ENCODE results near the gene ZNF792.
"Not testable (repeated sequence)": the region's sequence is repeated elsewhere in the genome, so short reads cannot be mapped to it uniquely, and the experiment has no call there.

The ZNF792 gene

GRCh38 chr19:34970185-34970780 lies 6.3 kb upstream of the ZNF792 start:
- not testable (repeated sequence) for DNase-seq

DNA sequence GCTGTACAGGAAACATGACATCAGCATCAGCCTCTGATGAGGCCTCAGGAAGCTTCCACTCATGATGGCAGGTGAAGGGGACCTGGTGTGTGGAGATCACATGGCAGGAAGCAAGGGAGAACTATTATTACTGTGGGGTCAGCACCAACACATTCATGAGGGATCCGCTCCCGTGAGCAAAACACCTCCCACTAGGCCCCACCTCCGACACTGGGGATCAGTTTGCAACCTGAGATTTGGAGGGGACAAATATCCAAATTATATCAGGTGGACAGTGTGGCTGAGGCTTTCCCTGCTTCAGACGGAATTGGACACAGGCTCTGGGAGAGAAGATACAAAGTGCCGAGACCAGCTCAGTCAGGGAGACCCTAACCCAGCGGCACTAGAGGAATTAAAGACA lies 5.7 kb upstream of the ZNF792 start:
- DNase-seq: no peak

- DNase-seq: no peak
Observed at GRCh38 chr19:34967551-34967950, 3.5 kb upstream of the ZNF792 start.

GRCh38 chr19:34965505-34965904 lies 1.5 kb upstream of the ZNF792 start:
- DNase-seq: not testable (repeated sequence)

GRCh38 chr19:34964598-34964997 lies 569 bp upstream of the ZNF792 start:
- no peak for DNase-seq

DNA sequence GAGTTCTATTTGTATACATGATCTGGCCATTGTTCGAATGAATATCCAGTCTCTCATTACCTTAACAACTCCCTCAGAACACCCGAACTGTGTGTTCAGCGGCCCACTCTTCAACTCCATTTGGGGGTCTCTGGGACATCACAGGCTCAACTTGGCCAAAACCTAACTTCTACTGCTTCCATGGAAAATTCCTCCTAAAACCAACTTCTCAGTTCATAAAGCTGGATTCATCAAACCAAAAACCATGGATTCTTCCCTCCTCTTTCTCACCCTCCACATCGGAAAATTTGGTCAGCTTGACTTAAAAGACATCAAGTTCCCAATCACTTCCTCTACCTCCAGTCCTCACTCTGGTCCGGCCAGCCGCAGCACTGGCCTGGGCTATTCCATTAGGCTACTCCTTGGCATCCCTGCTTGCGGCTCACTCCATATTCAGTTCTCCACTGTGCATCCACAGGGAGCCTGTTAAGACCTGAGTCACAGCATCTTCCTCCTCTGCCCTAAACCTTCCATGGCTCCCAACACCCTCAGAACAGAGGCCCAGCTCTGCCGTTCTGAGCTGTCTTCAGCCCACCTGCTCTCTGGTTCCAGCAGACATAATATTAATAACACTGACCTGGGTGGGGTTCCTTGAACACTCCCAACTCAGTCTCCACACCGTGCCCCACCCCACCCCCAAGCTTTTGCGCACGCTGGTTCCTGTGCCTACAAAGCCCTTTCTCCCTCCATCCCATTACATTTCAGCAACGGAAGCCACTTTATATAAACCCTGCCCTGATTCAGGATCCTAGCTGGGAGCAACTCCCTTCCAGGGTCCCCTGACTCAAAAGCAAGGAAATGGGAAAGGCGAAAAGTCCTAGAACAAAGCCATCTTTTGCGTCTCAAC lies 1.1 kb downstream of the ZNF792 start:
- DNase-seq: no peak

GRCh38 chr19:34961775-34962686 lies 2.0 kb downstream of the ZNF792 start:
- no peak for DNase-seq

DNA sequence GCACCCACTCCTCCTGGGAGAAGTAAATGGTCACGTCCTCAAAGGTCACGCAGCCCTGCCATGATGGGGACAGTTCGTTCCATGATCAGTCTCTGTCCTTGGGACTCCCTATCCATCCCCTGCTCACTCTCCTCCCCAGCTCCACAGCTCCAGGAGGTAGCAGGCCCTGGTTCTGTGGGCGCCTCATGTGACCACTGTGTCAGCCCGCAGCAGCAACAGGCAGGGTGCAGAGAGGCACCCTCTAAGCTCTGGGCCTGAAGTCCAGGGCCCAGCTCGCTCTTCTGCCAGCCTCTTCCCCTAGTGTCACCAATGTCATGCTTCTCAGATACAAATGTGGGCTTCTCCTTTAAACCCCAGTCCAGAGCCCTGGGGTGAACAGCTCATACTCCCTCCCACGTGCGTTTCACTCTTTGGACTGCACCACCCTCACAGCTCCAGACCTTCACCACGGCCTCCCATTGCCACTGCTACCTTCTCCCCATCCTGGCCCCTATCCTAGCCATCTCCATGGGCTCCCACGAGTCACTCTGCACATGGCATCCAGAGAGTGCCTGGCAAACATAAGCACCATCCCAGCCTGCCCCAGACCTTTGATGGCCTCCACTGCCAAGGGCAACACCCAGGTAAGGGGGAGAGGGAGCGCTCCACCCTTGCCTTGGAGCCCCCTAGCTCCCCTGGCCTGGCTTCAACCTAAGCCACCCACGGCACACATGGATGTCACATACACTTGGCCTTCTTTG lies 2.9 kb downstream of the ZNF792 start:
- no peak for DNase-seq

GRCh38 chr19:34960103-34960805 lies 3.8 kb downstream of the ZNF792 start:
- no peak for DNase-seq

GRCh38 chr19:34959021-34959420 lies 5.0 kb downstream of the ZNF792 start:
- no peak for DNase-seq

DNA sequence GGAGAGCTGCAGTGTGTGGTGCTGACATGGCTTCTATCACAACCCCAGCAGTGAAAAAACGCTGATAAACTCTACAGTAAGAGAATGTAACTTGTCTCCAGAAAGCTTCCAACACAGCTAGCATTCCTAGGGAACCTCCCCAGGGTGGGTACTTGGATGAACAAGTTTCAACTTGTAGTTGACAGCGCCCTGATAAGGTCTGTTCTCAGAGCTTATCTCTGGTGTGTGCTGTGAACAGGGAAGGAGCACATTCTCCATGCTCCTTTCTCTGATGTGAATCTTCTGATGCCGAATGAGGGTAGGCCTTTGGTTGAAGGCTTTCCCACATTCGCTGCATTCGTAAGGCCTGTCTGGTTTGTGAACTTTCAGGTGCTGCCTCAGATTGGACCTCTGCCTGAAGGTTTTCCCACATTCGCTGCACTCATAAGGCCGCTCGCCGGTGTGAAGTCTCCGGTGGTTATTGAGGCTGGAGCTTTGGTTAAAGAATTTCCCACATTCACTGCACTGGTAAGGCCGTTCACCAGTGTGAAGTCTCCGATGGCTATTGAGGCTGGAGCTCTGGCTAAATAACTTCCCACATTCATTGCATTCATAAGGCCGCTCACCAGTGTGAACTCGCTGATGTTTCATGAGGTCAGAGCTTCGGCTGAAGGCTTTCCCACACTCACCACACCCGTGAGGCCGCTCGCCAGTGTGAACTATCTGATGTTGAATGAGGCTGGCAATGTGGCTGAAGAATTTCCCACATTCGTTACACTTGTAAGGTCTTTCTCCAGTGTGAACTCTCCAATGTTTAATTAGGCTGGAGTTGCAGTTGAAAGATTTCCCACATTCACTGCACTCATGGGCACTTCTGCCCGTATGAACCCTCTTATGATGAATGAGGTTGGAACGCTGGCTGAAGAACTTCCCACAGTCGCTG lies 5.9 kb downstream of the ZNF792 start:
- no peak for DNase-seq

DNA sequence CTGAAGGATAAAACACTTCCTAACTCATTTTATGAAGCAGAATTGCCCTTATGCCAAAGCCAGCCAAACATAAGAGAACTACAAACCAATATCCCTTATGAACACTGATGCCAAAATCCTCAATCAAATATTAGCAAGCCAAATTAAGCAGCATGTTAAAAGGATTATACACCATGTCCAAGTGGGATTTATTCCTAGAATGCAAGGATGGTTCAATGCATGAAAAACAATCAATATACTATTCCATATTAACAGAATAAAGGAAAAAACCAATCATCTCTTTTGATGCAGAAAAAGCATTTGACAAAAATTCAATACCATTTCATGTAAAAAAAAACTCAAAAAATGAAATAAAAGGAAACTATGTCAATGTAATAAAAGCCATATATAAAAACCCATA lies 10.9 kb downstream of the ZNF792 start:
- DNase-seq: no peak

DNA sequence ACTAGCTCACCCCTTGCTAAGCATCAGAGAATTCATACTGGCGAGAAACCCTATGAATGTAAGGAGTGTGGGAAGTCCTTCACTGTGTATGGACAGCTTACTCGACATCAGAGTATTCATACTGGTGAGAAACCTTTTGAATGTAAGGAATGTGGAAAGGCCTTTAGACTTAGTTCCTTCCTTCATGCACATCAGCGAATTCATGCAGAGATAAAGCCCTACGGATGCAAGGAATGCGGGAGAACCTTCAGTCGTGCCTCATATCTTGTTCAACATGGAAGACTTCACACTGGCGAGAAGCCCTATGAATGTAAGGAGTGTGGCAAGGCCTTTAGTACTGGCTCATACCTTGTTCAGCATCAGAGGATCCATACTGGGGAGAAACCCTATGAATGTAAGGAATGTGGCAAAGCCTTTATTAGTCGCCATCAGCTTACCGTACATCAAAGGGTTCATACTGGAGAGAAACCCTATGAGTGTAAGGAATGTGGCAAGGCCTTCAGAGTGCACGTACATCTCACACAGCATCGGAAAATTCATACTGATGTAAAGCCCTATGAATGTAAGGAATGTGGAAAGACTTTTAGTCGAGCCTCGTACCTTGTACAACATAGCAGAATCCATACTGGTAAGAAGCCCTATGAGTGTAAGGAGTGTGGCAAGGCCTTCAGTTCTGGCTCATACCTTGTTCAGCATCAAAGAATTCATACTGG lies 20.0 kb downstream of the ZNF792 start:
- no peak for DNase-seq

DNA sequence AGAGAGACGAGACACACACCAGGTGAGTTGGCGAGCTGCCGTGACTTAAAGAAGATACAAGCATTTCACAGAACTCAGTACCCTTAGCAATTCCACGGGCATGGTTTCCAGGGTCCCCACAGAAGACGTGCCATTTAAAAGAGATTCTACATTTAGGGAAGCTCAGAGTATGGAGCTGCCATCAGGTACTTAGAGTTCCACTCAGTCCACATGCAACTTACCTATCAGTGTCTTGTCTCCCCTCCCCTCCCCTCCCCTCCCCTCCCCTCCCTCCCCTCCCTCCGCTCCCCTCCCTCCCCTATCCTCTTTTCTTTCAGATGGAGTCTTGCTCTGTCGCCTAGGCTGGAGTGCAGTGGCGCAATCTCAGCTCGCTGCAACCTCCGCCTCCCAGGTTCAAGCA lies 25.1 kb downstream of the ZNF792 start:
- DNase-seq: no peak

- DNase-seq: no peak
Observed at GRCh38 chr19:34936184-34936583, 27.8 kb downstream of the ZNF792 start.

DNA sequence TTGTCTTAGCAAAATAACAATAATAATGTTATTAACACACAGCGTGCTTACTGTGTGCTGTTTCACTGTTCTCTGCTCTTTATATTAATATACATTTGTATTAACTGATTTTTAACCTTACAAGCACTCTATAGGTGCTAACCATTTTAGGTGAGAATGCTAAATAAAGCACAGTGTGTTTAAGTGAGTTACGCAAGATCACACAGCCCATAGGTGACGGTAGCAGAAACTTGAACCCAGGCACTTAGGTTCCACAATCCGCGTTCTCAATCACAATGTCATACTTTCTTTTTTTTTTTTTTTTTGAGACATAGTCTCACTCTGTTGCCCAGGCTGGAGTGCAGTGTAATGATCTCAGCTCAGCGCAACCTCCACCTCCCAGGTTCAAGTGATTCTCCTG lies 31.5 kb downstream of the ZNF792 start:
- DNase-seq: no peak

GRCh38 chr19:34926685-34927375 lies 37.2 kb downstream of the ZNF792 start, which contains the start of gene ZNF30:
TSS of gene ZNF30 (plus strand) at chr19:34926903. CDS start at chr19:34929948, 3,045 bp downstream.
- peak; percentile 85 to 96 for DNase-seq

DNA sequence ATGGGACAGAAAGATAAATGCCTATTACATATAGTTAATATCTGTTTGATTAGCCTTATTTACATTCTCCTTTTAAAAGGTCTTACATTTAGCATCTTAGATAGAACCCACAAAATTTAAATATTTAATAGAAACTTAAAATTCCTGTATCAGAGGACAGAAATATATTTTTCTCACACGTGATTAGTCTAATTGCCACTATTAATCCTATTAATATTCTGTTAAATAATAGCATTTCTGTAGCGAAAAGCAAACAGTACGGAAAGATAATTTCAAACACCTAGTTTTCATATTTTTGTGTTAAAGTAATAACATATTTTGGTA lies 37.7 kb downstream of the ZNF792 start:
- no peak for DNase-seq

DNA sequence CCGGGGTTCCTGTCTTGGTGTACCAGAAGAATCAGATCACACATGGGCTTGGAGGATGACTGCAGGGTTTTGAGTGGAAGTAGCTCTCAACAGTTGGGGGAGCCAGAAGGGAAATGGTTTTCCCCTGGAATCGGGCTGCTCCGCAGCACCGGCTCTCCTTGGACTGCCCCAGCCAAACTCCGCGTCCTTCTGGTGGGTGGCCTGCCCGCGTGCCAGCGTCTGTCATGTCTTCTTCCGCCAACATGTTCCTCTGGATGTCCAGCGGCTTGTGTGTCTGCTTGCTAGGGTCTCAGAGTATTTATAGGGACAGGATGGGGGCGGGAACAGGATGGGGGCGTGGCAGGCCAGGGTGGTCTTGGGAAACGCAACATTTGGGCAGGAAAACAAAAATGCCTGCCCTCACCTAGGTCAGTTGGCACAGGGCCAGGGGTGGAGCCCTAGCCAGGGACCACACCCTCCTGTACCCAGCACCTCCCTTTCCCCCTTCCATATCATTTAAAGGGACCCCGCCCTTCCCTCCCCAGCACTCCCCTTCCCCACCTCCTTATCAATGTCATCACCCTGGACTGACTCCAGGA lies 38.7 kb downstream of the ZNF792 start:
- DNase-seq: no peak

Data from NCI-H524 (cell line).